IMR-90 (cell line): ENCODE results near the gene CHMP6. TPM values are rescaled to one million over a fixed set of nuclear protein-coding genes. Genes with fewer than 3 reads are reported as not detected.

ENCODE experiments used
- ATAC-seq: fragments of 200-7000 bp; cut with Tn5 transposase; 2 replicates; pipeline ENCODE4 v1.9.1; 2020; ENCODE audit warnings: low read depth, mild to moderate bottlenecking, moderate library complexity
- BruUV-seq: library from RNA; stranded (reverse); fragments of 400-500 nt; replicated peaks from 2 replicates; lab custom pipeline; 2021; lab: Mats Ljungman, UMichigan
- CTCF ChIA-PET: fragments of 300-600 bp; formaldehyde crosslinking; extraction: SDS; loops from one replicate; lab custom pipeline; 2021; ENCODE audit warnings: antibody characterized with exemption; lab: Yijun Ruan, JAX
- POLR2A ChIA-PET: fragments of 300-600 bp; sonication (Branson Sonifier 250); formaldehyde crosslinking; loops from one replicate; lab custom pipeline; 2022; ENCODE audit warnings: antibody characterized with exemption; ENCODE audit not compliant: unreplicated experiment; lab: Charles Lee
- DNase-seq: peaks from one replicate; pipeline ENCODE4 v3.0.0; 2013
- H2AFZ ChIP-seq: replicated peaks from 2 replicates; pipeline ENCODE3; 2013; ENCODE audit warnings: low read length, mild to moderate bottlenecking; ENCODE audit not compliant: poor library complexity
- H2AK5ac ChIP-seq: 2 replicates; pipeline ENCODE4 v1.6.1; 2013; ENCODE audit warnings: low read depth, low read length, inconsistent platforms
- H2AK9ac ChIP-seq: replicated peaks from 2 replicates; pipeline ENCODE3; 2013; ENCODE audit warnings: mild to moderate bottlenecking, low read depth, low read length, moderate library complexity; ENCODE audit not compliant: poor library complexity
- H2BK120ac ChIP-seq: 2 replicates; pipeline ENCODE4 v1.6.1; 2013; ENCODE audit warnings: low read depth, low read length, inconsistent platforms
- H2BK15ac ChIP-seq: 3 replicates; pipeline ENCODE4 v1.6.1; 2013; ENCODE audit warnings: low read depth, low read length, inconsistent platforms
- H2BK20ac ChIP-seq: 2 replicates; pipeline ENCODE4 v1.6.1; 2013; ENCODE audit warnings: low read depth, mild to moderate bottlenecking, inconsistent platforms, low read length, moderate library complexity
- H2BK5ac ChIP-seq: 2 replicates; pipeline ENCODE4 v1.6.1; 2013; ENCODE audit warnings: mild to moderate bottlenecking, low read depth, low read length, inconsistent platforms; ENCODE audit not compliant: poor library complexity, severe bottlenecking
- H3K14ac ChIP-seq: replicated peaks from 2 replicates; pipeline ENCODE4 v1.6.1; 2013; ENCODE audit warnings: low read depth, low read length, inconsistent platforms
- H3K18ac ChIP-seq: 2 replicates; pipeline ENCODE4 v1.6.1; 2013; ENCODE audit warnings: low read depth, low read length, control low read depth
- H3K23ac ChIP-seq: 2 replicates; pipeline ENCODE4 v1.6.1; 2013; ENCODE audit warnings: low read depth, low read length, inconsistent platforms
- H3K27ac ChIP-seq: 2 replicates; pipeline ENCODE4 v1.5.1; 2013; ENCODE audit warnings: mild to moderate bottlenecking, control low read depth, low read length; ENCODE audit not compliant: insufficient read depth
- H3K27me3 ChIP-seq: 2 replicates; pipeline ENCODE4 v1.6.1; 2013; ENCODE audit warnings: low read length; ENCODE audit not compliant: control insufficient read depth, insufficient read depth
- H3K36me3 ChIP-seq: 2 replicates; pipeline ENCODE4 v1.6.1; 2013; ENCODE audit warnings: low read length, mixed read lengths; ENCODE audit not compliant: control insufficient read depth, insufficient read depth
- H3K4ac ChIP-seq: 2 replicates; pipeline ENCODE4 v1.6.1; 2013; ENCODE audit warnings: low read depth, low read length, inconsistent platforms
- H3K4me1 ChIP-seq: 2 replicates; pipeline ENCODE4 v1.6.1; 2013; ENCODE audit warnings: low read length, mixed read lengths; ENCODE audit not compliant: control insufficient read depth, insufficient read depth
- H3K4me2 ChIP-seq: 2 replicates; pipeline ENCODE4 v1.6.1; 2013; ENCODE audit warnings: low read depth, mild to moderate bottlenecking, control low read depth, low read length, moderate library complexity
- H3K4me3 ChIP-seq: 2 replicates; pipeline ENCODE4 v1.5.1; 2013; ENCODE audit warnings: low read depth, mild to moderate bottlenecking, control low read depth, low read length, moderate library complexity; ENCODE audit not compliant: insufficient read depth
- H3K56ac ChIP-seq: 2 replicates; pipeline ENCODE4 v1.6.1; 2013; ENCODE audit warnings: low read length, inconsistent platforms; ENCODE audit not compliant: insufficient read depth; ENCODE audit errors: extremely low read depth
- H3K79me1 ChIP-seq, 2 experiments: 2 replicates each; pipeline ENCODE4 v1.6.1; 2013; ENCODE audit warnings: low read length in 2 of 2, inconsistent platforms in 1 of 2, low read depth in 1 of 2
- H3K9ac ChIP-seq: 2 replicates; pipeline ENCODE4 v1.6.1; 2013; ENCODE audit warnings: low read depth, low read length, control low read depth
- H3K9me1 ChIP-seq: 2 replicates; pipeline ENCODE4 v1.6.1; 2013; ENCODE audit warnings: low read length, inconsistent platforms; ENCODE audit not compliant: insufficient read depth
- H3K9me3 ChIP-seq: 2 replicates; pipeline ENCODE4 v1.6.1; 2013; ENCODE audit warnings: low read length; ENCODE audit not compliant: control insufficient read depth, insufficient read depth
- H4K20me1 ChIP-seq: 2 replicates; pipeline ENCODE4 v1.6.1; 2013; ENCODE audit warnings: low read length, inconsistent platforms; ENCODE audit not compliant: insufficient read depth
- H4K5ac ChIP-seq: 2 replicates; pipeline ENCODE4 v1.6.1; 2013; ENCODE audit warnings: mild to moderate bottlenecking, low read depth, low read length, control low read depth
- H4K8ac ChIP-seq, 2 experiments: 2 replicates each; pipeline ENCODE4 v1.6.1; 2013; ENCODE audit warnings: low read depth in 2 of 2, low read length in 2 of 2, control low read depth in 1 of 2, inconsistent platforms in 1 of 2
- H4K91ac ChIP-seq: 2 replicates; pipeline ENCODE4 v1.6.1; 2013; ENCODE audit warnings: low read depth, low read length, inconsistent platforms; ENCODE audit not compliant: insufficient read depth
- BHLHE40 ChIP-seq: fragments of 150-350 bp; IDR thresholded peaks from 2 replicates; pipeline ENCODE4 v1.6.1; 2016; ENCODE audit warnings: mild to moderate bottlenecking, low read depth, low read length
- CEBPB ChIP-seq: IDR thresholded peaks from 2 replicates; pipeline ENCODE4 v1.6.1; 2012; ENCODE audit warnings: low read depth, low read length, improper control_type of control experiment
- CHD1 ChIP-seq: IDR thresholded peaks from 2 replicates; pipeline ENCODE4 v1.6.1; 2012; ENCODE audit warnings: low read depth, low read length, improper control_type of control experiment
- ELK1 ChIP-seq: fragments of 150-350 bp; IDR thresholded peaks from 2 replicates; pipeline ENCODE4 v1.6.1; 2016; ENCODE audit warnings: low read depth, mild to moderate bottlenecking, low read length, moderate library complexity, borderline replicate concordance
- FOS ChIP-seq: fragments of 150-350 bp; IDR thresholded peaks from 2 replicates; pipeline ENCODE4 v1.6.1; 2016; ENCODE audit warnings: low read depth, low read length
- MAFK ChIP-seq: IDR thresholded peaks from 2 replicates; pipeline ENCODE4 v1.6.1; 2012; ENCODE audit warnings: low read depth, low read length, improper control_type of control experiment
- MAZ ChIP-seq: IDR thresholded peaks from 2 replicates; pipeline ENCODE4 v1.6.1; 2012; ENCODE audit warnings: low read depth, mild to moderate bottlenecking, low read length, improper control_type of control experiment, moderate library complexity, borderline replicate concordance
- MXI1 ChIP-seq: IDR thresholded peaks from 2 replicates; pipeline ENCODE4 v1.6.1; 2012; ENCODE audit warnings: low read depth, mild to moderate bottlenecking, low read length, moderate library complexity, borderline replicate concordance
- NFE2L2 ChIP-seq: fragments of 150-350 bp; IDR thresholded peaks from 2 replicates; pipeline ENCODE4 v1.6.1; 2016; ENCODE audit warnings: low read depth, mild to moderate bottlenecking, low read length
- POLR2A ChIP-seq: IDR thresholded peaks from 2 replicates; pipeline ENCODE4 v1.6.1; 2012; ENCODE audit warnings: mild to moderate bottlenecking, low read depth, low read length
- RAD21 ChIP-seq: IDR thresholded peaks from 2 replicates; pipeline ENCODE4 v1.6.1; 2012; ENCODE audit warnings: low read length, improper control_type of control experiment
- RCOR1 ChIP-seq: IDR thresholded peaks from 2 replicates; pipeline ENCODE4 v1.6.1; 2012; ENCODE audit warnings: mild to moderate bottlenecking, low read length, improper control_type of control experiment; ENCODE audit not compliant: insufficient replicate concordance
- RFX5 ChIP-seq: IDR thresholded peaks from 2 replicates; pipeline ENCODE4 v1.8.0; 2012; ENCODE audit warnings: low read depth, mild to moderate bottlenecking, low read length, moderate library complexity
- SMC3 ChIP-seq: fragments of 150-350 bp; IDR thresholded peaks from 2 replicates; pipeline ENCODE4 v1.6.1; 2016; ENCODE audit warnings: low read depth, mild to moderate bottlenecking, antibody characterized with exemption, low read length, moderate library complexity
- USF2 ChIP-seq: fragments of 150-350 bp; IDR thresholded peaks from 2 replicates; pipeline ENCODE4 v1.6.1; 2017; ENCODE audit warnings: mild to moderate bottlenecking, antibody characterized with exemption, low read length, low read depth
- WGBS, 2 experiments: methylation state at CpG; one replicate each; pipeline versions ENCODE4 v1.1.5 to v1.1.7; 2013; ENCODE audit warnings: missing lambda C conversion rate in 2 of 2; ENCODE audit not compliant: insufficient read length in 1 of 2; ENCODE audit errors: extremely low coverage in 2 of 2; 5-methylcytosine and 5-hydroxymethylcytosine counted together
- dilution Hi-C: fragments of 300-500 bp; cut with HindIII; formaldehyde crosslinking; loops from one replicate; pipeline ENCODE4 v1.14.3; 2018; ENCODE audit warnings: low sequenced_read_pairs; ENCODE audit not compliant: unreplicated experiment
- in situ Hi-C: fragments of 300-500 bp; cut with MboI; formaldehyde crosslinking; loops from 3 replicates; pipeline ENCODE4 v1.14.3; 2019; ENCODE audit warnings: low sequenced_read_pairs, inconsistent platforms, mixed read lengths
- intact Hi-C: fragments of 100-400 bp; cut with micrococcal nuclease; formaldehyde crosslinking; loops from 2 replicates; pipeline ENCODE4 v1.10.0; 2022
- polyA plus RNA-seq, 3 experiments: library from polyadenylated mRNA; depleted of rRNA; stranded (reverse); fragments of >200 nt; gene quantifications; 2 replicates each; pipeline ENCODE4 v1.2.3, GENCODE V29; 2012; ENCODE audit warnings: low replicate concordance in 1 of 3
- total RNA-seq: library from RNA; depleted of rRNA; stranded (reverse); fragments of >200 nt; gene quantifications from 2 replicates; pipeline ENCODE4 v1.2.3, GENCODE V29; 2012
- TF ChIP-seq, protein P1 (sequence below): conservative IDR thresholded peaks from 2 replicates; pipeline ENCODE4 v1.5.1; 2012; ENCODE audit warnings: mild to moderate bottlenecking, low read depth, low read length, improper control_type of control experiment

Gene CHMP6
- total and polyA plus RNA-seq, 2 of the 4 experiments (the other 2 are of a cell fraction), result 5.0 to 40.3 TPM

DNA sequence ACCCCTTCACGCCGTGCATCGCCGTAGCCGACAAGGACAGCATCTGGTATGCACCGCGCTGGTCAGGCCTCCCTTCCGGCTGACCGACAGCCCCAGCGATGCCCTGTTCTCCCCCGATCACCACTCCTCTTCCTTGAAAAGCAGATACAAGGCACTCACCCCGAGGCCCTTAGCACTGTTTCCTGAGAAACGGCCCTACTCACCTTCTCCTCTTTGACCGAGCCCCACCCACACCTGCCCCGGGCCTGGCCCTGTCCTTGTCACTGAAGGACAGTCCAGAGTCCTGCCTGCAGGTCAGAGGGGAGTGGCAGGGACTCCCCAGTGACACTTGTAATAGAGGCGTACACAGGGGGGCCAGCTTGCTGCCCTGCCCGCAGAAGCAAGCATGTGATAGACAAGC lies 45.9 kb upstream of the CHMP6 start:
- DNase-seq, result no peak
- Histone ChIP-seq H3K27ac (no peak overlapping the region), H2BK120ac (no peak overlapping the region), H3K4me3 (no peak overlapping the region), H4K20me1 (no peaks in the 10 kb centered on the region), H2BK5ac (no peak overlapping the region), H4K5ac (no peak overlapping the region), H3K9me1 (peaks cover 8% of the 10 kb centered on the region; the same call in 1 of the 2 replicates), H3K18ac (no peak overlapping the region), H3K23ac (no peak overlapping the region), H3K79me1 (no peaks in the 10 kb centered on the region; a peak in 1 of 4 replicates), H3K36me3 (peaks cover 26% of the 10 kb centered on the region), H3K9me3 (no peaks in the 10 kb centered on the region), H4K91ac (no peak overlapping the region), H3K4me2 (no peak overlapping the region), H3K56ac (no peak overlapping the region), H3K4ac (no peak overlapping the region), H3K4me1 (peaks cover 11% of the 10 kb centered on the region), H2AFZ (no peak overlapping the region), H2AK5ac (no peak overlapping the region), H4K8ac (no peak overlapping the region), H3K27me3 (no peaks in the 10 kb centered on the region), H2BK15ac (no peak overlapping the region), H2BK20ac (no peak overlapping the region), H3K14ac (no peak overlapping the region), H3K9ac (no peak overlapping the region), H2AK9ac (no peak overlapping the region)
- no TSS peak for BruUV-seq
- 100% methylated on average over 10 of the region's 17 CpGs; no CpG with 5 or more reads in 1 of the 2 experiments for WGBS, 2 experiments
- intact Hi-C loops, result no loop called here
- no peak for ATAC-seq
- POLR2A ChIA-PET, result no interaction called here
- dilution Hi-C loops, result no loop called here
- no peak for TF ChIP-seq ELK1
- TF ChIP-seq BHLHE40, result no peak
- no peak for TF ChIP-seq RAD21
- no peak for TF ChIP-seq SMC3
- TF ChIP-seq USF2, result no peak
- no peak for TF ChIP-seq CEBPB
- no peak for TF ChIP-seq POLR2A
- TF ChIP-seq, protein P1, sequence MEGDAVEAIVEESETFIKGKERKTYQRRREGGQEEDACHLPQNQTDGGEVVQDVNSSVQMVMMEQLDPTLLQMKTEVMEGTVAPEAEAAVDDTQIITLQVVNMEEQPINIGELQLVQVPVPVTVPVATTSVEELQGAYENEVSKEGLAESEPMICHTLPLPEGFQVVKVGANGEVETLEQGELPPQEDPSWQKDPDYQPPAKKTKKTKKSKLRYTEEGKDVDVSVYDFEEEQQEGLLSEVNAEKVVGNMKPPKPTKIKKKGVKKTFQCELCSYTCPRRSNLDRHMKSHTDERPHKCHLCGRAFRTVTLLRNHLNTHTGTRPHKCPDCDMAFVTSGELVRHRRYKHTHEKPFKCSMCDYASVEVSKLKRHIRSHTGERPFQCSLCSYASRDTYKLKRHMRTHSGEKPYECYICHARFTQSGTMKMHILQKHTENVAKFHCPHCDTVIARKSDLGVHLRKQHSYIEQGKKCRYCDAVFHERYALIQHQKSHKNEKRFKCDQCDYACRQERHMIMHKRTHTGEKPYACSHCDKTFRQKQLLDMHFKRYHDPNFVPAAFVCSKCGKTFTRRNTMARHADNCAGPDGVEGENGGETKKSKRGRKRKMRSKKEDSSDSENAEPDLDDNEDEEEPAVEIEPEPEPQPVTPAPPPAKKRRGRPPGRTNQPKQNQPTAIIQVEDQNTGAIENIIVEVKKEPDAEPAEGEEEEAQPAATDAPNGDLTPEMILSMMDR, result no peak
- no peak for TF ChIP-seq FOS
- TF ChIP-seq RFX5, result no peak
- TF ChIP-seq MAFK, result no peak
- TF ChIP-seq NFE2L2, result no peak
- no peak for TF ChIP-seq CHD1
- TF ChIP-seq RCOR1, result no peak
- TF ChIP-seq MXI1, result no peak
- no peak for TF ChIP-seq MAZ
- in situ Hi-C loops, result no loop called here
- CTCF ChIA-PET, result no interaction called here
